Progenitor cell of endocrine pancreas (in vitro differentiated cells): ENCODE data around the gene SGCD. TPM values are rescaled to one million over a fixed set of nuclear protein-coding genes. Genes with fewer than 3 reads are reported as not detected.
"Not testable (repeated sequence)": the region's sequence is repeated elsewhere in the genome, so short reads cannot be mapped to it uniquely, and the experiment has no call there.

Source experiments
- DNase-seq: peaks from one replicate; pipeline ENCODE4 v3.0.0; 2021; ENCODE audit warnings: low spot score; ENCODE audit not compliant: unreplicated experiment
- H3K27ac Mint-ChIP-seq: 2 replicates; pipeline ENCODE4 v1.8.0; 2021; ENCODE audit warnings: mild to moderate bottlenecking, moderate library complexity, mixed read lengths
- H3K27me3 Mint-ChIP-seq: 2 replicates; pipeline ENCODE4 v1.8.0; 2021; ENCODE audit warnings: mixed read lengths
- H3K36me3 Mint-ChIP-seq: 2 replicates; pipeline ENCODE4 v1.8.0; 2022; ENCODE audit warnings: mixed read lengths; ENCODE audit not compliant: insufficient read depth
- H3K4me1 Mint-ChIP-seq: 2 replicates; pipeline ENCODE4 v1.8.0; 2021; ENCODE audit warnings: low read depth, mixed read lengths
- H3K4me3 Mint-ChIP-seq: 2 replicates; pipeline ENCODE4 v1.8.0; 2021; ENCODE audit warnings: low read depth, mild to moderate bottlenecking, moderate library complexity, mixed read lengths
- H3K9me3 Mint-ChIP-seq: 2 replicates; pipeline ENCODE4 v1.8.0; 2021; ENCODE audit warnings: low read depth, mixed read lengths
- total RNA-seq: library from RNA; stranded (reverse); gene quantifications from 2 replicates; pipeline ENCODE4 v1.2.1, GENCODE V29; 2021
- TF ChIP-seq, protein P1 (sequence below): fragments of 200-600 bp; sonication (generic); IDR thresholded peaks from one replicate; pipeline ENCODE4 v1.5.0; 2021; ENCODE audit warnings: antibody characterized with exemption, mild to moderate bottlenecking; ENCODE audit not compliant: unreplicated experiment

The SGCD gene
- total RNA-seq, 1 donor from 2014 or later = 5.9 TPM

DNA sequence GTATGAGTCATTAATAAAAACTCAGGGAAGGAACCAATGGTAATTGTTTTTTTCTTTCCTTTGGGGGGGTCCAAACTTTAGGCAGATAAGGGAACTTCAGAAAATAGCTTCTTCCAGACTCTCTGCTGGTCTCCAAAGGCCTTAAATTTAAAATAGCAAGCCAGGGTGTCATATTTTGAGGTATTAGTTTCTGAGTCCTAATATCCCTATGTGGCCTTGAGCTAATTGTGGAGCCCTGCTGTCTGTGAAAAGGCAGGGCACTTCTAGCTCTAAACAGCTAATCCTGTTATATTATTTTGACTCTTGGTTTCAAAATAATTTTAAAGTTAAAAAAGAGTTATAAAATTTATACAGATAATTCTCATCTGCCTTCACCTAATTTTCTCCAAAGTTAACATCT lies 327.5 kb downstream of the SGCD start:
- TF ChIP-seq, protein P1, sequence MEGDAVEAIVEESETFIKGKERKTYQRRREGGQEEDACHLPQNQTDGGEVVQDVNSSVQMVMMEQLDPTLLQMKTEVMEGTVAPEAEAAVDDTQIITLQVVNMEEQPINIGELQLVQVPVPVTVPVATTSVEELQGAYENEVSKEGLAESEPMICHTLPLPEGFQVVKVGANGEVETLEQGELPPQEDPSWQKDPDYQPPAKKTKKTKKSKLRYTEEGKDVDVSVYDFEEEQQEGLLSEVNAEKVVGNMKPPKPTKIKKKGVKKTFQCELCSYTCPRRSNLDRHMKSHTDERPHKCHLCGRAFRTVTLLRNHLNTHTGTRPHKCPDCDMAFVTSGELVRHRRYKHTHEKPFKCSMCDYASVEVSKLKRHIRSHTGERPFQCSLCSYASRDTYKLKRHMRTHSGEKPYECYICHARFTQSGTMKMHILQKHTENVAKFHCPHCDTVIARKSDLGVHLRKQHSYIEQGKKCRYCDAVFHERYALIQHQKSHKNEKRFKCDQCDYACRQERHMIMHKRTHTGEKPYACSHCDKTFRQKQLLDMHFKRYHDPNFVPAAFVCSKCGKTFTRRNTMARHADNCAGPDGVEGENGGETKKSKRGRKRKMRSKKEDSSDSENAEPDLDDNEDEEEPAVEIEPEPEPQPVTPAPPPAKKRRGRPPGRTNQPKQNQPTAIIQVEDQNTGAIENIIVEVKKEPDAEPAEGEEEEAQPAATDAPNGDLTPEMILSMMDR = no peak
- Mint-ChIP-seq H3K4me1 (no peaks in the 10 kb centered on the region), H3K36me3 (peaks cover 2% of the 10 kb centered on the region), H3K27me3 (no peaks in the 10 kb centered on the region), H3K9me3 (peaks cover 12% of the 10 kb centered on the region), H3K4me3 (no peak overlapping the region), H3K27ac (no peak overlapping the region)
- DNase-seq = no peak

GRCh38 chr5:156655732-156656131 lies 328.8 kb downstream of the SGCD start:
- no peaks in the 10 kb centered on the region for H3K4me1 Mint-ChIP-seq
- H3K36me3 Mint-ChIP-seq = peaks cover 2% of the 10 kb centered on the region
- no peak overlapping the region for H3K4me3 Mint-ChIP-seq
- H3K27me3 Mint-ChIP-seq = no peaks in the 10 kb centered on the region
- no peak for DNase-seq
- peaks cover 12% of the 10 kb centered on the region for H3K9me3 Mint-ChIP-seq
- no peak overlapping the region for H3K27ac Mint-ChIP-seq
- TF ChIP-seq, protein P1 = no peak

- DNase-seq, H3K27me3 Mint-ChIP-seq, H3K4me1 Mint-ChIP-seq, H3K27ac Mint-ChIP-seq, H3K4me3 Mint-ChIP-seq, H3K9me3 Mint-ChIP-seq, H3K36me3 Mint-ChIP-seq: not testable (repeated sequence)
Measured at GRCh38 chr5:156664832-156665231, 337.9 kb downstream of the SGCD start.

- not testable (repeated sequence) for H3K27me3 Mint-ChIP-seq, H3K4me3 Mint-ChIP-seq, H3K9me3 Mint-ChIP-seq, H3K4me1 Mint-ChIP-seq, H3K27ac Mint-ChIP-seq, DNase-seq, H3K36me3 Mint-ChIP-seq
Measured at GRCh38 chr5:156666686-156667085, 339.7 kb downstream of the SGCD start.

DNA sequence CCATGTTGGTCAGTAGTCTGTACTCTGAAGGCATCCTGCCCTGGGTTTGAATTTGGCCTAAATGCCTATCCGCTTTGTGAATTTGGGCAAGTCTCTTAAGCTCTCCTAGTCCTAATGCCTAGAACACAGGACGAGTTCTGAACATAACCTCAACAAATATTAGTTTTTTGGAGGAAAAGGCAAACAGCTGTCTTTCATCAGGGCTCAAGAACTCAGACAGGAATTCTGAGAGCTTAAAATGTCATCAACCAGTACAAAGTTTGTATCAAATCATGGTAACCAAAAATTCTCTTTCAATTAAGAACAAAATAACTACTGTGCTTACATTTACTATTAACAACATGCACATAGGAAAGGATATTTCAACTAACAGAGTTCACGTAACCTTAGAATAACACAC lies 340.7 kb downstream of the SGCD start:
- DNase-seq = no peak
- peaks cover 5% of the 10 kb centered on the region for H3K9me3 Mint-ChIP-seq
- no peaks in the 10 kb centered on the region for H3K27me3 Mint-ChIP-seq
- H3K4me1 Mint-ChIP-seq = peaks cover 1% of the 10 kb centered on the region
- TF ChIP-seq, protein P1 = no peak
- no peak overlapping the region for H3K4me3 Mint-ChIP-seq
- H3K27ac Mint-ChIP-seq = no peak overlapping the region
- H3K36me3 Mint-ChIP-seq = no peaks in the 10 kb centered on the region

- no peaks in the 10 kb centered on the region for H3K27me3 Mint-ChIP-seq
- H3K9me3 Mint-ChIP-seq = peaks cover 5% of the 10 kb centered on the region
- no peak overlapping the region for H3K4me3 Mint-ChIP-seq
- DNase-seq = no peak
- H3K4me1 Mint-ChIP-seq = peaks cover 3% of the 10 kb centered on the region
- TF ChIP-seq, protein P1 = no peak
- no peak overlapping the region for H3K27ac Mint-ChIP-seq
- no peaks in the 10 kb centered on the region for H3K36me3 Mint-ChIP-seq
Measured at GRCh38 chr5:156669416-156669815, 342.5 kb downstream of the SGCD start.
